Astrocyte of the cerebellum (primary cell): ENCODE data around the gene CBLL2.

Experiments
- DNase-seq: peaks from one replicate; pipeline ENCODE4 v3.0.0-alpha.2; 2011; ENCODE audit warnings: low read depth
- H3K4me3 ChIP-seq: 2 replicates; pipeline ENCODE4 v1.5.1; 2011; ENCODE audit warnings: mild to moderate bottlenecking, low read depth, low read length, moderate library complexity
- in situ Hi-C: cut with HindIII; loops from 2 replicates; pipeline ENCODE4 v1.10.0; 2017; ENCODE audit warnings: low sequenced_read_pairs
- TF ChIP-seq, protein P1 (sequence below): IDR thresholded peaks from 2 replicates; pipeline ENCODE4 v1.5.1; 2012; ENCODE audit warnings: low read length, low read depth, moderate library complexity, mild to moderate bottlenecking; ENCODE audit errors: missing control alignments

The CBLL2 gene

DNA sequence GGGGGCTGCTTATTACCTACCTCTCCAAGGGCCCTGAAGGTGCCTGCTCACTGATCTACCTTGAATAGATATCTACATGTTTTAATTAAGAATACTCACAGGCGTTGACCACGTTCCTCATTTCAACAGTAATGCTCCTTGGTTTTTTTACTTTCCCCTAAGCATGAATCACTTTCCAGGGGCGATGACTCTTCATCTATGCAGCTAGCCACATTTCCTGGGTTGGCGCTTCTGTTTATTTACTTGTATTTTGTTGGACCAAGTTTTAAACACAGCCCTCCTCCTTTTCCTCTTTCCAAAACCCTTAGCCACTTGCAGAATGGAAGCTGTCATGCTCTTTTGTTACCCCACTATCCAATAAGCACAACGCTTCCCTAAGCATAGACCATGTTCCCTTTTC lies 50.8 kb downstream of the CBLL2 start:
- peak; percentile 28 for DNase-seq
- no peak overlapping the region for H3K4me3 ChIP-seq

More for the DNA sequence above, 50.8 kb downstream of the CBLL2 start:
- in situ Hi-C loops = no loop called here
- TF ChIP-seq, protein P1, sequence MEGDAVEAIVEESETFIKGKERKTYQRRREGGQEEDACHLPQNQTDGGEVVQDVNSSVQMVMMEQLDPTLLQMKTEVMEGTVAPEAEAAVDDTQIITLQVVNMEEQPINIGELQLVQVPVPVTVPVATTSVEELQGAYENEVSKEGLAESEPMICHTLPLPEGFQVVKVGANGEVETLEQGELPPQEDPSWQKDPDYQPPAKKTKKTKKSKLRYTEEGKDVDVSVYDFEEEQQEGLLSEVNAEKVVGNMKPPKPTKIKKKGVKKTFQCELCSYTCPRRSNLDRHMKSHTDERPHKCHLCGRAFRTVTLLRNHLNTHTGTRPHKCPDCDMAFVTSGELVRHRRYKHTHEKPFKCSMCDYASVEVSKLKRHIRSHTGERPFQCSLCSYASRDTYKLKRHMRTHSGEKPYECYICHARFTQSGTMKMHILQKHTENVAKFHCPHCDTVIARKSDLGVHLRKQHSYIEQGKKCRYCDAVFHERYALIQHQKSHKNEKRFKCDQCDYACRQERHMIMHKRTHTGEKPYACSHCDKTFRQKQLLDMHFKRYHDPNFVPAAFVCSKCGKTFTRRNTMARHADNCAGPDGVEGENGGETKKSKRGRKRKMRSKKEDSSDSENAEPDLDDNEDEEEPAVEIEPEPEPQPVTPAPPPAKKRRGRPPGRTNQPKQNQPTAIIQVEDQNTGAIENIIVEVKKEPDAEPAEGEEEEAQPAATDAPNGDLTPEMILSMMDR = no peak
